Endometrial microvascular endothelial cells (primary cell): ENCODE data around the gene ALOX12. TPM values are rescaled to one million over a fixed set of nuclear protein-coding genes. Genes with fewer than 3 reads are reported as not detected.

Experiments
- in situ Hi-C: cut with HindIII; loops from 2 replicates; pipeline ENCODE4 v1.10.0; 2017; ENCODE audit warnings: low sequenced_read_pairs, low pct_unique_long_range_greater_than_20kb; ENCODE audit errors: inconsistent ontology term
- total RNA-seq: library from RNA; depleted of rRNA; stranded (reverse); fragments of >200 nt; gene quantifications from one replicate; pipeline ENCODE4 v1.2.3, GENCODE V29; 2015; ENCODE audit errors: inconsistent ontology term

The ALOX12 gene
- total RNA-seq, 1 donor from 2014 or later: not detected

- in situ Hi-C loops: loop anchor here (25.0 kb wide), 1 partner anchor 106 kb away; no protein-coding TSS in a partner anchor
Observed at GRCh38 chr17:7018331-7018964, 22.6 kb downstream of the ALOX12 start.

- in situ Hi-C loops: loop anchor here (25.0 kb wide), 1 partner anchor 107 kb away; no protein-coding TSS in a partner anchor
Observed at GRCh38 chr17:7019367-7019766, 23.5 kb downstream of the ALOX12 start.

GRCh38 chr17:7019839-7020519 lies 24.1 kb downstream of the ALOX12 start:
- in situ Hi-C loops: loop anchor here (25.0 kb wide), 1 partner anchor 108 kb away; no protein-coding TSS in a partner anchor

- in situ Hi-C loops: loop anchor here (25.0 kb wide), 1 partner anchor 109 kb away; no protein-coding TSS in a partner anchor
Observed at GRCh38 chr17:7020894-7021664, 25.2 kb downstream of the ALOX12 start.

GRCh38 chr17:7021993-7022778 lies 26.3 kb downstream of the ALOX12 start:
- in situ Hi-C loops: loop anchor here (25.0 kb wide), 1 partner anchor 110 kb away; no protein-coding TSS in a partner anchor

GRCh38 chr17:7022781-7023571 lies 27.1 kb downstream of the ALOX12 start, which contains the start of gene BCL6B:
TSS of gene BCL6B (plus strand) at chr17:7023050. CDS start at chr17:7023672, 622 bp downstream.
- in situ Hi-C loops: loop anchor here (25.0 kb wide), 1 partner anchor 111 kb away; no protein-coding TSS in a partner anchor

- in situ Hi-C loops: loop anchor here (25.0 kb wide), 1 partner anchor 111 kb away; no protein-coding TSS in a partner anchor
Observed at GRCh38 chr17:7023576-7024401, 27.9 kb downstream of the ALOX12 start.

- in situ Hi-C loops: loop anchor here (25.0 kb wide), 1 partner anchor 112 kb away; no protein-coding TSS in a partner anchor
Observed at GRCh38 chr17:7024402-7024785, 28.5 kb downstream of the ALOX12 start.

GRCh38 chr17:7025245-7025644 lies 29.4 kb downstream of the ALOX12 start:
- in situ Hi-C loops: no loop called here

- in situ Hi-C loops: no loop called here
Observed at GRCh38 chr17:7026471-7027115, 30.7 kb downstream of the ALOX12 start.

GRCh38 chr17:7027335-7027734 lies 31.5 kb downstream of the ALOX12 start:
- in situ Hi-C loops: no loop called here

GRCh38 chr17:7029096-7029495 lies 33.2 kb downstream of the ALOX12 start:
- in situ Hi-C loops: no loop called here

- in situ Hi-C loops: no loop called here
Observed at GRCh38 chr17:7029659-7030058, 33.8 kb downstream of the ALOX12 start.

- in situ Hi-C loops: no loop called here
Observed at GRCh38 chr17:7034955-7035590, 39.2 kb downstream of the ALOX12 start.

- in situ Hi-C loops: no loop called here
Observed at GRCh38 chr17:7035591-7036368, 39.9 kb downstream of the ALOX12 start, which contains the start of gene SLC16A13. TSS of gene SLC16A13 (plus strand) at chr17:7036015. CDS start at chr17:7036383, 368 bp downstream.
